ENCODE measurements around the gene FOXC1. TPM values are rescaled to one million over a fixed set of nuclear protein-coding genes. Genes with fewer than 3 reads are reported as not detected.

The FOXC1 gene
- polyA plus RNA-seq, 1 donor: 1.7 TPM

GRCh38 chr6:1600063-1600763, 9.5 kb upstream of the FOXC1 start:
- no peak for DNase-seq (ENCODE audit: low read depth)

GRCh38 chr6:1600764-1601157, 9.0 kb upstream of the FOXC1 start:
- DNase-seq (ENCODE audit: low read depth): no peak

- no peak for DNase-seq (ENCODE audit: low read depth)
These were observed 8.3 kb upstream of the FOXC1 start for GRCh38 chr6:1601158-1602048.

- DNase-seq (ENCODE audit: low read depth): no peak
These were observed 7.5 kb upstream of the FOXC1 start for GRCh38 chr6:1602049-1602713.

GRCh38 chr6:1603708-1604107, 6.0 kb upstream of the FOXC1 start:
- no peak for DNase-seq (ENCODE audit: low read depth)

- DNase-seq (ENCODE audit: low read depth): no peak
These were observed 5.3 kb upstream of the FOXC1 start for GRCh38 chr6:1604158-1605003.

GRCh38 chr6:1605004-1605892, 4.5 kb upstream of the FOXC1 start:
- DNase-seq (ENCODE audit: low read depth): no peak

GRCh38 chr6:1605893-1606779, 3.6 kb upstream of the FOXC1 start:
- DNase-seq (ENCODE audit: low read depth): no peak

GRCh38 chr6:1606780-1607515, 2.8 kb upstream of the FOXC1 start:
- DNase-seq (ENCODE audit: low read depth): no peak

- no peak for DNase-seq (ENCODE audit: low read depth)
These were observed 2.0 kb upstream of the FOXC1 start for GRCh38 chr6:1607516-1608221.

GRCh38 chr6:1608222-1609040, 1.3 kb upstream of the FOXC1 start:
- no peak for DNase-seq (ENCODE audit: low read depth)

- DNase-seq (ENCODE audit: low read depth): no peak
These were observed 571 bp upstream of the FOXC1 start for GRCh38 chr6:1609041-1609647.

GRCh38 chr6:1610497-1611321, 994 bp downstream of the FOXC1 start:
- no peak for DNase-seq (ENCODE audit: low read depth)

GRCh38 chr6:1611322-1611571, 1.5 kb downstream of the FOXC1 start:
- DNase-seq (ENCODE audit: low read depth): no peak

GRCh38 chr6:1611572-1612298, 2.0 kb downstream of the FOXC1 start:
- no peak for DNase-seq (ENCODE audit: low read depth)
